GM20431 (cell line): ENCODE data around the gene PGM2.

Experiments
- in situ Hi-C: fragments of 300-500 bp; cut with MseI, MboI; formaldehyde crosslinking; loops from one replicate; pipeline ENCODE4 v1.15.0; 2020; ENCODE audit warnings: low sequenced_read_pairs; ENCODE audit not compliant: unreplicated experiment

The PGM2 gene

DNA sequence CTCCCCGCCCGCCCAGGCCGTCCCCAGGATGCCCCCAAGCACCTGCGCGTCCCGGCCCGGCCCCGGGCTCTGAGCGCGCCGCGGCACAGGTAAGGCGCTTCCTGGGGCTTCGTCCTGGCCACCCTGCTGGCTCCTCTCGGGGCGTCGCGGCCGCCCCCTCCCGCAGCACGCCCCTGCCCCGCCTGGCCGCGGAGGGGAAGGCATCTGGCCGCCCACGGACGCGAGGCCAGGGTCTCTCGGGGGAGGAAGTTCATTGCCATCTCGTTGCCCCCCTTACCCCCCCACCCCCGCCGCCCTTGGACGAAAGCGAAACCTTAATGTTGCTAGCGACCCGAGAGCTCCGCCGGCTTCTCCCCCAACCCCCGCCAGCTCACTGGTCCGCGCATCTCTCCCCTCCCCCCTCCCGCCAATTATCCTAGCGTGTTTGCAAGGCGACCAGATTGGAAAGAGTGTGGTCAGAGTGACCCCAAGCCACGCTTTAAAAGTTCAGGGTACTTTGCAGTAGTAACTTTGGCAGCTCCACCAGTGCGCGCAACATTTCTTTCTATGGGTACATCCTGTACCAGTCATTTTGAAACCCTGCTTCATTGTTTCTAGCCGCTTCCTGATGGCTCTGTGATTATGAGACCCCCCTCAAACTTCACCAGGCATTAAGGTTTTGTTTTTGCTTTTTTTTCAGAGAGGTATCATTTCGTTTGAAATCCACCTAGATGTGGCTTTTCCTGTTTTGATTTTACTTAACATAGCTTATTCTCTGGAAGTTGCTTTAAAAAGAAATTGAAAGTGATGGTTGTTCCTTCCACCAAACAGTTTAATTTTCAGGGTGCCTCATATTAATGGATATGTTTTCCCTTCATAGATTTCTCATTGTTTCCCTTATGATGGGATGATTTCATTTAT lies 65.0 kb downstream of the PGM2 start:
- in situ Hi-C loops, result no loop called here

DNA sequence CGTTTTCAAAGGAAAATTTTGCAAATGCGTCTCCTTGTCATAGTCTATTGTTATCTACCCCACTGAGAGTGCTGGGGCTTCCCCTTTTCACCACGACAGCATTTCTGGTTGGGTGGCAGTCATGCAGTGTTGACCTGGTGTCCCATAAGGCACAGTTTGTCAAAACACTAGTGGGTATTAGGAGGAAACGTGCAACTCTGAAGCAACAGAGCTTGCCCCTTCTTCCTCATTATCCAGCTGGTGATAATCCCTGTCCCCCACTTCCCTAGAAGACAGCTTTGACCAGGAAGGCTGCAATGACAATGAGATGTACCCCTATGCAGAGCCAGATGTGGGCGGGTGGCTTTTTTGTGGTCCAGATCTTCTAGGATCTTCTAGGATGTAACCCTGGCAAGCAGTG lies 66.2 kb downstream of the PGM2 start:
- in situ Hi-C loops, result no loop called here

DNA sequence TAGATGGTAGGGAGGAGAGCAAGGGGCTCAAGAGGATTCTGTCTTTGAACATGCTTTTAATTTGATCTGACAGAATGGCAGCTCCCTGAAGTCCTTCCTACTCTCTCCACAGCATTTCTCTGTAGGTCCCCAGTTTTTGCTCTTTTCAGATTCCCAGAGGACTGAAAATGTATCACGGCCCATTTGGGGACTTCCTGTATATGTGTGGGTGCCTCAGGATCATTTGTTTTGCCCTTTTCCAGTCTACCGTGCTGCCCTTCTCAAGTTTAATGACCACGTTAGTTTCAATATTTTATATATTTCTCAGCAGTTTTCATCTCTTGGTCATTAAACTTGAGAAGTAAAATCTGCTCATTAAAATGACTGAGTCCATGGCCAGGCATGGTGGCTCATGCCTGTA lies 66.7 kb downstream of the PGM2 start:
- in situ Hi-C loops, result no loop called here

DNA sequence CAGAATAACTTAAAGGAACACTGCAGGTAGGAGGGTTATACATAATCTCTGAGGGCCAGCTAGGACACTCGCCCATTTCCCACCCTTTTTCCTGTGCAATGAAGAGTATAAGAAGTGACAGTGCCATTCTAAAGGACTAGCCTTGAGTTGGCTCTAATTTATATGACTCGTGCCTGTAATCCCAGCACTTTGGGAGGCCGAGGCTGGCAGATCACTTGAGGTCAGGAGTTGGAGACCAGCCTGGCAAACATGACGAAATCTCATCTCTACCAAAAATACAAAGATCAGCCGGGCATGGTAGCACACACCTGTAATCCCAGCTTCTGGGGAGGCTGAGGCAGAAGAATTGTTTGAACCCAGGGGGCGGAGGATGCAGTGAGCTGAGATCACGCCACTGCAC lies 68.8 kb downstream of the PGM2 start:
- in situ Hi-C loops, result no loop called here

DNA sequence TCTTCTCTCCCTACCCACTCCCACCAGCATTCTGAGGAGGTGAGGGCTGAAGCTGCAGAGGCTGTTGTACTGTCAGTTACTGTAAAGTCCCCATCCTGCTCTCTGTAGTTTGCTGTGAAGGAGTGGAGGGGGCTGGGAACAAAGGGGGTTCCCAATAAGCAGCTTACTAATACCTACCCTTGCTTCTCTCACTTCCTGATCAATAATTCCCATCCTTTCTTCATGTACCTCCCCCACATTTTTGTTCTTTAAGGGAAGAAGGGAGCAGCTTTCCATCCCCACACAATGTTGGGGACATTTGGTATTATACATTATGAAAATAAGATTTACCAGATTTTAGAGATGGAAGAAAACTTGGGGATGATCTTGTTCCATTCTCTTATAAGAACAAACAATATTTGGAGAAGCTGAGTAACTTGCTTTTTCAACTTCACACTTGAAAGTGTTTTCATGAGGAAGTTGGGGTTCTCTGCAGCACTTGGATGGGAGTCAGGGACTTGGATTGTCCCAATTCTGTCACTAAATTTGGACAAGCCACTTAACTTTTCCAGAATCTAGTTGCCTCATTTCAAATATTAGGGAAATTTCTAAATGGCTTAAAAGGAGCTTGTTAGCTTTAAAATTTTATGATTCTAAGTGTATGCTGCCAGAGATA lies 69.8 kb downstream of the PGM2 start:
- in situ Hi-C loops, result no loop called here

DNA sequence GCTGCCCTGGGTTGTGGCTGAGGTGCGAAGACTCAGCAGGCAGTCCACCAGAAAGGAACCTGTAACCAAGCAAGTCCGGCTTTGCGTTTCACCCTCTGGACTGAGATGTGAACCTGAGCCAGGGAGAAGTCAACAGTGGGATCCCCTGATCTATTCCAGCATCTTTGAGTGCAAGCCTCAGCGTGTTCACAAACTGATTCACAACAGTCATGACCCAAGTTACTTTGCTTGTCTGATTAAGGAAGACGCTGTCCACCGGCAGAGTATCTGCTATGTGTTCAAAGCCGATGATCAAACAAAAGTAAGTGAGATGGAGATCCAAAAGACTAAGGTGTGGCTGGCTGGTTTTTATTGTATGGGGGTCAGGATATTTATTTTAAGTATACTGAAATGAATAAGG lies 75.7 kb downstream of the PGM2 start:
- in situ Hi-C loops, result no loop called here

DNA sequence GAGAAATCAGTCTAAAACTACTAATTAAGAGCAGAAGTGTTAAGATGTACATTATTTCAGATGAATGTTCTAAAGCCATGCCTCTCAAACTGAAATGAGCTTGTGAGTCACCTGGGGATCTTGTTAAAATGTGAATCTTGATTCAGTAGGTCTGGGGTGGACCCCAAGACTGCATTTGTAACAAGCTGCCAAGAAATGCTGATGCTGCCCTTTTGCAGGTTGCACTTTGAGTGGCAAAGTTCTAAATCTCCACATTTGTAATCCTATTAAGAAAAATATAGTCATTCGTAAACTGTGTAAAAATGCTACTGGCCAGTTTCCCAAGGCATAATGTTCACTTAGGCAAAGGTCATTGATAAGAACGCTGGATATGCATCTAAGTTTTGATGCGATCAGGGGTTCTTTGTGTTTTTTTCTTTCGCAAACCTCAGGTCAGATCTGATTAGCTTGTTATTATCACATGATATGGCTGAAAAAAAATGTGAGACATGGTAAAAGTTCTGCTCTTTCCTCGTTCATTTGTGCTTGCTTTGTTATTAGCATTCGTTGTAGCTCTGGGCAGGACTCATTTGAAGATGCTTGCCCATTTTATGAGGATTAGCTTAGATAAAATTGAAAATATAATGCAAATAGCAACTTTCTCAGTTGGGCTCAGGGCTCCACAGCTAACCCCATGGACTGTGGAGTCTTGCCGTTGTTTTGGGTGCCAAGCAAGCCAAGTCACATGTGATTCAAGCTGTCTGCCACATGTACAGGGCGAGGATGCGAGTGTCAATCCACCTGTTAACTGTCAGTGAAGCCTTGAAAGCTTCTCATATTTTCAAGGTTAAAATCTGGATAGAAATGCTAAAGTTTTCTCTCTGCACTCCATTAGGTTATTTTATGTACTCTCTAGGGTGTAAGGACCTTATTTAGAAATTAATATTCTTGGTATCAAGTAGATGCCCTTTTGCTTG lies 76.5 kb downstream of the PGM2 start:
- in situ Hi-C loops, result no loop called here

DNA sequence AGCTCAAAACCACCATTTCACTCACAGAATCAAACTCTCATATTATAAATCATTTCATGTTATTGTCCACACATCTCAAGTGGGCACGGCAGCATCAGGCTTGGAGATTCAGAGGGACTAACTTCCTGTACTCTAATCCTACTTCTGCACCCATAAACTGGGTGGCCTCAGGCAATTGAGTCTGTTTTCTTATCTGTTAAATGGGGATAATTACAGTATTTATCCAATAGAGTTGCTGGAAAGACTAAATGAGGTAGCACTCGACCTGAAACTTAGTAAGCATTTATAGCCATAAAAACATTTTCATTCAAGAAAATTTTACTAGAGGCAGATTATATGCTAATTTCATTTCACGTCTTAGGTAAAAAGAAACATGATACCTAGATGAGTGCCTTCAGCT lies 77.4 kb downstream of the PGM2 start:
- in situ Hi-C loops, result no loop called here

DNA sequence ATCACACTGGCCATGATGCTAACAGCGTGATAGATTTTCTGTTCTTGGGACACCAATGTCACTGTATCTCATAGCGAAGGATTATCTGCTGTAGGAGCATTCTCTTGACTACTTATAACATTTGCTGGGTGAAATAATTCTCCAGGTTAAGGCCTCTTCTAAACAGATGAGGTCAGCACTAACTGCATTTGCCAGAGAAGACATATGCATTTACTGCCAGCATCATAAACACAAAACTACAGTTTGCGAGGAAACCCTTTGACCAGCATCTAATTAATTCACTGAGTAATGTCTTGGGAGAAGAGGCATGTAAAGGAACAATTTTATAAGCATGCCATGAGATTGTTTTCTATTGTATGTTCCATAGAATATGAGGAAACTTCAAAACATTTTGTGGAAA lies 78.3 kb downstream of the PGM2 start:
- in situ Hi-C loops, result no loop called here

DNA sequence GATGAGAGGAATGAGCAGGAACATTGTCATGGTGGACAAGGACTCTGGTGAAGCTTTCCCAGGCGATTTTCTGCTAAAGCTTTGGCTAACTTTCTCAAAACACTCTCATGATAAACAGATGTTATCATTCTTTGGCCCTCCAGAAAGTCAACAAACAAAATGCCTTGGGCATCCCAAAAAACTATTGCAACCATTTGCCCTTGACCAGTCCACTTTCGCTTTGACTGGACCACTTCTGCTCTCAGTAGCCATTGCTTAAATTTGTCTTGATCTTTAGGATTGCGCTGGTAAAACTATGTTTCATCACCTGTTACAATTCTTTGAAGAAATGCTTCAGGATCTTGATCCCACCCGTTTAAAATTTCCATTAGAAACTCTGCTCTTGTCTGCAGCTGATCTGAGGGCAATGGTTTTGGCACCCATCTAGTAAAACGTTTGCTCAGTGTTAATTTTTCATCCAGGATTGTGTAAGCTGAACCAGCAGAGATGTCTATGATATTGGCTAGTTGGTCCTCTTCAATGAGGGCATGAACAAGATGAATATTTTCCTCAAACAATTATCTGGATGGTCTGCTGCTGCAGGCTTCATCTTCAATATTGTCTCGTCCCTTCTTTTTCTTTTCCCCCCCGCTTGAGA lies 79.2 kb downstream of the PGM2 start:
- in situ Hi-C loops, result no loop called here

DNA sequence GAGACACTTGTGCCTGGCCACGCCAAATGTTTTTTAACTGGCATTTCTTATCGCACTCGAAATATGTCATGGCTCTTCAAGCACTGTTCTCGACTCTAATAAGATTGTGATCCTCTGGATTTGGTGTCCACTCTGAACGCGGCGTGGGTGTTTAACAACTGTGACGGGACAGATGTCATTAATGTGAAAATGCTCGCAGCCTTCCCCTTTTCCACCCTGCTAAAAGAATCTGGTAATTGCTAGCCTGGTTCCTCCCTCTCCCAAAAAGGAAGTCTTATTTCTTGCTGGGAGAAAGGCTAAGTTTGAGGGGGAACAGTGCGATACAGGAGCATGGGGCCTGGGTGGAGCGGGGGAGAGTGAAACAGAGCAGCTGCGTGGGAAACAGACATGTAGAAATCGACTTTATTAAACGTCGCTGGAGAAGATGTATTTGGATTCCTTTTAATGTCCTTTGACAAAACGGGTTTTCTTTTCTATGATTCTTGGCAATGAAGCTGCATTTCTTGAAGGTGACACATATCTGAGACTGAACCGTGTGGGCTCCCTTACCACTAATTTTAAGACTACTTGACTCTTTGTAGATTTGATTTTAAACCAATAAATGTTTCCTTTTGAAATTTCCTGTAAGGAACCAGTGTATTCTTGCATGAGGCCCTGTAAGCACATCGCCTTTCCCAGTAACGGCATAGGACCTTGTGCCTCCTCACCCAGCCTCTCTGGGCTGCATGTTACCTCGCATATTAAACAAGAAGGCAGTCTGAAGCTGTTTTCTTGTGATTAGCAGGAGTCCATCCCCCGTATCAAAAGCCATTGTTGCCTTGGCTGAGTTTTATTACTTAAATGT lies 82.2 kb downstream of the PGM2 start:
- in situ Hi-C loops, result no loop called here

DNA sequence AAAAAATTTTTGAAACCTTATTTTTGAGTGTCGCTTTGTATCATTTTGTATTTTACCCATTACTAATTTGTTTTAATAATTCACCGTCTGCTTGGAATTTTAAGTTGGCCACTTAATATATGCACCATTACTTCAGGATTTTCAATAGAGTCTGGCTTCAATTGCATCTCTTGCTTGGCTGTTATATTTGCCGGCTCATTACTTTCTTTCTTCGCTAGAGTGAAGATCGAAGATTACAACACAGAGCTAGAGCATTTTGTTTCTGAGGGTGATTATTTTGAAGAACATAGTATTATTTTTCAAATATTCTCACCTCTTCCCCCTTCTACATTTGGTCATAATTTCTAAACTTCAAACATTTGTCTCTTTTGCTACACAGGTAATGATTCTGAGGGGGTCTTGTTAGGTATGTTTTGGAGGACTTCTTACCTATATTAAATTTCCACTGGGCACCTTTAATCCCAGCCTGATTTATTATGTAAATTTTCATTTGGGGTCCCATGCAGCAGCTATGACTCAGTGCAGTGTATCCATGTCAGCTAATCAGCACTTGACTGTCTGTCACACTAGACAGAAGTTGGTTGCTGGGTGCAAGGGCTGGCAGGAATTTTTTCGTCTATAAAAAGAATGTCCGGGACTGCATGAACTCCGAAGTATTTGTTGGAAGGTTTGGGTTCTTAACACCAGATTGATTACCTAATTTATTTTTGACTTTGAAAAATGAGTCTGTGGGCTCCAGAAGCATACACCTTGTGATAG lies 83.0 kb downstream of the PGM2 start:
- in situ Hi-C loops, result no loop called here

DNA sequence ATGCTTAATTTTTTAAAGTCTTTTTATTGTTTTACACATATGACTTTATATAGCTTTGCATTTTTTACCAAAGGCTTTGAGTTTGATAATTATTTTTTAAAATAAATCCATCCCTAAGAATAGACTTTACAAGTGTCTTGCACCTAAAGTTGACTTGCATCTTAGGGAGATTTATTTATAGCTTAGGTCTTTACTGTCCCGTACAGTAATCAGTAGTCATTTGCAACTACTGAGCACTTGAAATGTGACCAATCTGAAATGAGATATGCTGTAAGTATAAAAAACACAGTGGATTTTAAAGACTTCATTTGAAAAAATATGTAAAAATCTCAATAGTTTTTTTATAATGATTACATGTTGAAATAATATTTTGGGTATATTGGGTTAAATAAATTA lies 83.6 kb downstream of the PGM2 start:
- in situ Hi-C loops, result no loop called here
